K562 (cell line): Measurements from ENCODE around the gene EYA2. TPM values are rescaled to one million over a fixed set of nuclear protein-coding genes. Genes with fewer than 3 reads are reported as not detected.

Source experiments
- ATAC-seq: fragments of 200-7000 bp; cut with Tn5 transposase; 3 replicates; pipeline ENCODE4 v1.9.1; 2020; ENCODE audit warnings: moderate library complexity
- BruUV-seq: library from RNA; stranded (reverse); fragments of 400-500 nt; replicated peaks from 2 replicates; lab custom pipeline; 2021; lab: Mats Ljungman, UMichigan
- CTCF ChIA-PET: fragments of 300-600 bp; formaldehyde crosslinking; extraction: SDS; loops from one replicate; lab custom pipeline; 2021; ENCODE audit warnings: low intra/inter-chr PET ratio; lab: Yijun Ruan, JAX
- POLR2A ChIA-PET: fragments of 300-600, 350-650 bp; sonication (Branson Sonifier 250); formaldehyde crosslinking; extraction: SDS; loops from one replicate; lab custom pipeline; 2021; ENCODE audit warnings: antibody characterized with exemption, inconsistent platforms; lab: Yijun Ruan, JAX
- DNase-seq, 4 experiments: peaks; one replicate each; pipeline versions ENCODE4 v3.0.0 to v3.0.0-alpha.2; 2011 to 2018; ENCODE audit warnings: low spot score in 3 of 4, mixed read lengths in 3 of 4; ENCODE audit errors: extremely low read depth in 1 of 4
- FAIRE-seq: peaks from 2 replicates; lab custom pipeline; 2011; peaks lifted over from hg19 to GRCh38; lab: Jason Lieb, UNC
- H2AFZ ChIP-seq: 2 replicates; pipeline ENCODE4 v1.6.0; 2011; ENCODE audit warnings: low read depth, low read length, control low read depth, inconsistent platforms
- H3K27ac ChIP-seq: fragments of 200-600 bp; 3 replicates; pipeline ENCODE4 v1.8.0; 2011; ENCODE audit warnings: low read depth, mild to moderate bottlenecking, control low read depth, inconsistent platforms, low read length, moderate library complexity, mixed read lengths; ENCODE audit errors: extremely low read depth
- H3K27me3 ChIP-seq, 2 experiments: fragments of 300-600 bp in 1 of 2; 2 replicates in 1 of 2; 3 replicates in 1 of 2; pipeline versions ENCODE4 v1.6.0 to v1.8.0; 2011; ENCODE audit warnings: inconsistent platforms in 2 of 2, low read length in 2 of 2, mild to moderate bottlenecking in 1 of 2, mixed read lengths in 1 of 2, moderate library complexity in 1 of 2; ENCODE audit not compliant: control insufficient read depth in 2 of 2, insufficient read depth in 2 of 2
- H3K36me3 ChIP-seq: fragments of 300-600 bp; 3 replicates; pipeline ENCODE4 v1.8.0; 2011; ENCODE audit warnings: mild to moderate bottlenecking, low read length, inconsistent platforms; ENCODE audit not compliant: control insufficient read depth, insufficient read depth
- H3K4me1 ChIP-seq, 2 experiments: fragments of 200-600 bp in 1 of 2; replicated peaks in 1 of 2; 2 replicates in 1 of 2; 3 replicates in 1 of 2; pipeline versions ENCODE4 v1.5.1 to v1.8.0; 2011; ENCODE audit warnings: inconsistent platforms in 2 of 2, low read length in 2 of 2, mild to moderate bottlenecking in 1 of 2, mixed read lengths in 1 of 2, moderate library complexity in 1 of 2; ENCODE audit not compliant: control insufficient read depth in 2 of 2, insufficient read depth in 2 of 2
- H3K4me2 ChIP-seq: 2 replicates; pipeline ENCODE4 v1.6.1; 2011; ENCODE audit warnings: low read length, control low read depth, inconsistent platforms, mixed read lengths; ENCODE audit not compliant: insufficient read depth
- H3K4me3 ChIP-seq: fragments of 200-600 bp; sonication (generic), shearing (Covaris generic); 2 replicates; pipeline ENCODE4 v1.5.1; 2016; ENCODE audit warnings: control low read depth, inconsistent platforms
- H3K79me2 ChIP-seq: fragments of 200-600 bp; 3 replicates; pipeline ENCODE4 v1.8.0; 2011; ENCODE audit warnings: low read length, inconsistent platforms; ENCODE audit not compliant: control insufficient read depth, insufficient read depth
- H3K9ac ChIP-seq, 2 experiments: 2 replicates each; pipeline versions ENCODE4 v1.6.0 to v1.6.1; 2011; ENCODE audit warnings: low read depth in 2 of 2, low read length in 2 of 2, control low read depth in 1 of 2, inconsistent platforms in 1 of 2, mild to moderate bottlenecking in 1 of 2, mixed read lengths in 1 of 2; ENCODE audit not compliant: insufficient read depth in 1 of 2
- H3K9me1 ChIP-seq: one replicate; pipeline ENCODE4 v1.6.0; 2011; ENCODE audit warnings: inconsistent platforms, mild to moderate bottlenecking, low read length, moderate library complexity; ENCODE audit not compliant: control insufficient read depth, insufficient read depth
- H3K9me3 ChIP-seq: replicated peaks from 2 replicates; pipeline ENCODE4 v1.5.1; 2011; ENCODE audit warnings: low read depth, low read length, inconsistent platforms; ENCODE audit not compliant: control insufficient read depth, insufficient read depth
- H4K20me1 ChIP-seq: replicated peaks from 2 replicates; pipeline ENCODE4 v1.6.1; 2011; ENCODE audit warnings: low read length, inconsistent platforms, mixed read lengths; ENCODE audit not compliant: control insufficient read depth, insufficient read depth
- C11orf30 ChIP-seq: fragments of 450-650 bp; IDR thresholded peaks from 2 replicates; pipeline ENCODE4 v1.6.1; 2016; ENCODE audit warnings: low read depth, mild to moderate bottlenecking
- CHAMP1 ChIP-seq: fragments of 450-650 bp; IDR thresholded peaks from 2 replicates; pipeline ENCODE4 v1.6.1; 2016; ENCODE audit warnings: mild to moderate bottlenecking
- MAFF ChIP-seq: IDR thresholded peaks from 2 replicates; pipeline ENCODE4 v1.6.1; 2012; ENCODE audit warnings: low read length, improper control_type of control experiment
- RHOXF2B ChIP-seq: fragments of 250-450 bp; sonication (Bioruptor Pico); conservative IDR thresholded peaks from 2 replicates; pipeline ENCODE4 v1.5.1; 2021
- ZNF316 ChIP-seq: fragments of 450-650 bp; IDR thresholded peaks from 2 replicates; pipeline ENCODE4 v1.6.1; 2016
- WGBS: fragments of 100-300 bp; shearing (Covaris generic); methylation state at CpG from one replicate; pipeline ENCODE4 v1.1.6; 2016; ENCODE audit warnings: low coverage, mixed read lengths; ENCODE audit not compliant: insufficient coverage; ENCODE audit errors: missing lambda C conversion rate; 5-methylcytosine and 5-hydroxymethylcytosine counted together
- in situ Hi-C: fragments of 300-500 bp; cut with MboI; formaldehyde crosslinking; loops from 4 replicates; pipeline ENCODE4 v1.15.0; 2018; ENCODE audit warnings: inconsistent platforms, mixed read lengths
- intact Hi-C: fragments of 100-400 bp; cut with micrococcal nuclease; formaldehyde crosslinking; loops from 2 replicates; pipeline ENCODE4 v1.14.2; 2022
- polyA plus RNA-seq, 8 experiments: library from polyadenylated mRNA; depleted of rRNA in 4 of 8; stranded (reverse) in 5 of 8; unstranded in 3 of 8; fragments of >200 nt; fragmentation: Nextera tagmentation in 2 of 8; fragmentation: Illumina TruSeq in 1 of 8; extraction: Ambion mirVana in 2 of 8; extraction: Trizol in 1 of 8; gene quantifications; 2 replicates each; pipeline versions ENCODE4 v1.2.1 to v1.2.3, GENCODE V29; 2011 to 2014; ENCODE audit warnings: inconsistent platforms in 1 of 8, missing spikeins in 1 of 8
- total RNA-seq, 7 experiments: library from RNA; depleted of rRNA in 6 of 7; stranded (reverse); fragments of >200 nt in 6 of 7; fragmentation: Illumina TruSeq in 2 of 7; extraction: Trizol in 2 of 7; gene quantifications; 2 replicates each; pipeline versions ENCODE4 v1.2.1 to v1.2.3, GENCODE V29; 2011 to 2021; ENCODE audit warnings: low replicate concordance in 1 of 7

EYA2 gene
- total and polyA plus RNA-seq, 9 of the 15 experiments (the other 6 are each of a cell fraction or from before 2014, with no cell fraction given) = 0.03 TPM; not detected in 8

GRCh38 chr20:47019121-47019824 is 124.6 kb downstream of the EYA2 start:
- in situ Hi-C loops = no loop called here
- Histone ChIP-seq H3K36me3 (no peaks in the 10 kb centered on the region), H3K4me3 (no peak overlapping the region), H3K27ac (no peak overlapping the region), H3K9me3 (no peaks in the 10 kb centered on the region), H3K27me3 (peaks cover 2 to 26% of the 10 kb centered on the region in 2 experiments; a peak in 2 of 5 replicates), H4K20me1 (no peaks in the 10 kb centered on the region; the same call in 1 of the 2 replicates), H3K9me1 (no peaks in the 10 kb centered on the region), H3K9ac (no peak overlapping the region), H3K4me1 (no peaks in the 10 kb centered on the region)
- CTCF ChIA-PET = interaction anchor here (0.7 kb wide), 1 partner anchor 1830 kb away, joined by 5 read pairs; no protein-coding TSS in a partner anchor
- intact Hi-C loops = no loop called here
- WGBS = 0% methylated on average over 7 of the region's 7 CpGs
- BruUV-seq = no TSS peak
- POLR2A ChIA-PET = no interaction called here
- TF ChIP-seq RHOXF2B (CRISPR knock-in tag) = no peak
- peak; percentile 37; the same call in 1 of the 2 replicates for TF ChIP-seq C11orf30
- TF ChIP-seq CHAMP1 = no peak
- 0 out of 2 replicates have a peak, but pooled peaks have one; percentile 7 for TF ChIP-seq MAFF
- TF ChIP-seq ZNF316 = peak; percentile 49
- TF ChIP-seq, all 486 proteins: peak for 3
- FAIRE-seq = no peak
- H3K4me2 ChIP-seq = no peak overlapping the region
- H3K79me2 ChIP-seq = no peaks in the 10 kb centered on the region
- no peak for ATAC-seq
- no peak for DNase-seq
- no peak overlapping the region for H2AFZ ChIP-seq
